Activated CD8-positive, alpha-beta T cell treated with anti-CD3 and anti-CD28 coated beads, Interleukin-2, amount 10 ng/mL, durations not matched to agents 7 days and 5 days (primary cell): ENCODE measurements around the gene NEDD8. TPM values are rescaled to one million over a fixed set of nuclear protein-coding genes. Genes with fewer than 3 reads are reported as not detected.
A peak's percentile ranks its signal among the peaks of the same experiment; 100 is the strongest.

Experiments used
- ATAC-seq: fragments of 150-1000 bp; cut with Tn5 transposase; one replicate; pipeline ENCODE4 v1.10.0; 2021; ENCODE audit warnings: moderate library complexity
- CTCF ChIA-PET: fragments of 350-600 bp; sonication (Branson Sonifier 250); formaldehyde crosslinking; loops from one replicate; lab custom pipeline; 2021; ENCODE audit warnings: antibody characterized with exemption; lab: Charles Lee
- POLR2A ChIA-PET: fragments of 350-600 bp; sonication (Branson Sonifier 250); formaldehyde crosslinking; loops from one replicate; lab custom pipeline; 2021; ENCODE audit warnings: antibody characterized with exemption; lab: Charles Lee
- DNase-seq: peaks from one replicate; pipeline ENCODE4 v3.0.0-alpha.2; 2020
- H3K27ac Mint-ChIP-seq: one replicate; pipeline ENCODE4 v1.8.0; 2021; ENCODE audit warnings: mild to moderate bottlenecking, mixed read lengths
- H3K27me3 Mint-ChIP-seq: one replicate; pipeline ENCODE4 v1.8.0; 2021; ENCODE audit warnings: low read depth, mixed read lengths
- H3K36me3 Mint-ChIP-seq: one replicate; pipeline ENCODE4 v1.8.0; 2021; ENCODE audit warnings: low read depth, mixed read lengths
- H3K4me1 Mint-ChIP-seq: one replicate; pipeline ENCODE4 v1.8.0; 2021; ENCODE audit warnings: low read depth, mixed read lengths
- H3K4me3 Mint-ChIP-seq: one replicate; pipeline ENCODE4 v1.8.0; 2021; ENCODE audit warnings: mild to moderate bottlenecking, mixed read lengths
- H3K9me3 Mint-ChIP-seq: one replicate; pipeline ENCODE4 v1.8.0; 2022; ENCODE audit warnings: mixed read lengths; ENCODE audit not compliant: insufficient read depth
- total RNA-seq, 2 experiments: library from RNA; stranded (reverse); gene quantifications; one replicate each; pipeline ENCODE4 v1.2.3, GENCODE V29; 2021

Gene NEDD8
- total RNA-seq, 2 experiments from 2014 or later = 214 to 222 TPM

DNA sequence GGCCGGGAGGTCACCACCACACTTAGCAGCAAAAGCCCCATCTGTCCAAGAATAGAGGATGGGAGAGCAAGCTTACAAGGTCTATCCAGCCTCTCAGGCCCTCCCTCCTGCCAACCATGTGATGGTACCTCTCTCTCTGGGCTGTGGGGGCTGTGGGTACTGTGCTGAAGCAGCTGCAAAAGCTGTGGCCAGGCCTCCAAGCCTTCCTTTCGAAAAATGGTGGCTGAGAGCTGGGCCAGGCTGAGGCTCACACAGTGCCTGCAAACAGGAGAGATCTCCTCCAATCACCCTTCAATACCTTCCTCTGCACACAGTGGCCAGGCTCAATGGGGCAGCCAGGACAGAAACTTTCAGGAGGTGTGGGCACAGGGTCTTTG, 44.6 kb downstream of the NEDD8 start:
- Mint-ChIP-seq H3K9me3 (no peaks in the 10 kb centered on the region), H3K4me1 (peaks cover 42% of the 10 kb centered on the region), H3K36me3 (peaks cover 43% of the 10 kb centered on the region), H3K27me3 (no peaks in the 10 kb centered on the region), H3K4me3 (peak overlapping the region; percentile 92), H3K27ac (peak overlapping the region; percentile 87)
- no peak for ATAC-seq
- ChIA-PET POLR2A (interaction anchor here (0.9 to 4.9 kb wide), 8 partner anchors 8 to 52 kb away, joined by 3 to 85 read pairs (median 14); partner anchors contain the start of genes CHMP4A, IRF9, MDP1 and PSME1), CTCF (interaction anchor here (0.9 to 2.8 kb wide), 6 partner anchors 9 to 130 kb away, joined by 3 to 9 read pairs (median 3); partner anchors contain the start of genes IRF9 and TINF2)
- DNase-seq = no peak

- H3K27me3 Mint-ChIP-seq = no peaks in the 10 kb centered on the region
- ATAC-seq = no peak
- ChIA-PET POLR2A (interaction anchor here (0.9 to 4.9 kb wide), 7 partner anchors 8 to 40 kb away, joined by 3 to 85 read pairs (median 14); partner anchors contain the start of genes CHMP4A, IRF9, MDP1 and PSME2), CTCF (interaction anchor here (0.9 to 2.8 kb wide), 5 partner anchors 11 to 130 kb away, joined by 3 to 9 read pairs (median 3); partner anchors contain the start of genes IRF9 and MDP1)
- H3K9me3 Mint-ChIP-seq = no peaks in the 10 kb centered on the region
- H3K27ac Mint-ChIP-seq = peak overlapping the region; percentile 68
- H3K4me3 Mint-ChIP-seq = peak overlapping the region; percentile 92
- no peak for DNase-seq
- peaks cover 37% of the 10 kb centered on the region for H3K4me1 Mint-ChIP-seq
- peaks cover 41% of the 10 kb centered on the region for H3K36me3 Mint-ChIP-seq
Measured at GRCh38 chr14:24186831-24187538, 45.2 kb downstream of the NEDD8 start.

DNA sequence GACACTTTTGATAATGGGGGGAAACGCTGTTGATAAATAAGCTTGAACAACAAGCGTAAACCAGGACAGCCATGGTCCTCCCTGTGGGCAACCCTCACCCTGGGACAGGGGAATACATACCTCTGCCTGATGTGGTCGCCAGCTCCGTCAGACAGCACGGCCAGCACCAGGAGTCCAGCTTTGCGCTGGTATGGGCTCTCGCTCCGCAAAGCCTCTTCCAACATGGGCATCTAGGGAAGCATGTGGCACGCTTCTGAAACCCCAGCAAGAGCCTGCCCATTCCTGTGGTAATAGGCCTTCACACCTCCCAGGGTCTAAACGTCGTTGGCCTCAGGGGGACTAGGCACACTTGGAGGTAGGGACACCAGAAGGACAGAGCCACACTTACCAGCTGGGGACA, 46.4 kb downstream of the NEDD8 start:
- no peaks in the 10 kb centered on the region for H3K27me3 Mint-ChIP-seq
- ATAC-seq = no peak
- ChIA-PET POLR2A (interaction anchor here (0.6 to 4.9 kb wide), 4 partner anchors 10 to 23 kb away, joined by 3 to 85 read pairs (median 20); partner anchors contain the start of genes IRF9, REC8 and TM9SF1), CTCF (interaction anchor here (0.7 to 2.8 kb wide), 2 partner anchors 23 to 25 kb away, joined by 3 to 9 read pairs; partner anchors contain the start of gene IRF9)
- DNase-seq = no peak
- no peaks in the 10 kb centered on the region for H3K9me3 Mint-ChIP-seq
- H3K27ac Mint-ChIP-seq = no peak overlapping the region
- H3K36me3 Mint-ChIP-seq = peaks cover 39% of the 10 kb centered on the region
- no peak overlapping the region for H3K4me3 Mint-ChIP-seq
- H3K4me1 Mint-ChIP-seq = peaks cover 33% of the 10 kb centered on the region

GRCh38 chr14:24185026-24185425, 47.1 kb downstream of the NEDD8 start:
- ATAC-seq (no peak), DNase-seq (no peak)
- Mint-ChIP-seq H3K4me1 (peaks cover 28% of the 10 kb centered on the region), H3K36me3 (peaks cover 38% of the 10 kb centered on the region), H3K27me3 (no peaks in the 10 kb centered on the region), H3K27ac (peak overlapping the region; percentile 15), H3K4me3 (no peak overlapping the region), H3K9me3 (no peaks in the 10 kb centered on the region)
- POLR2A ChIA-PET = interaction anchor here (3.4 to 4.9 kb wide), 3 partner anchors 10 to 22 kb away, joined by 14 to 85 read pairs (median 25); partner anchors contain the start of genes IRF9, REC8 and TM9SF1
- CTCF ChIA-PET = interaction anchor here (0.7 to 2.8 kb wide), 2 partner anchors 23 to 24 kb away, joined by 3 to 9 read pairs; partner anchors contain the start of gene IRF9

GRCh38 chr14:24184104-24184970, 47.8 kb downstream of the NEDD8 start:
- CTCF ChIA-PET = no interaction called here
- H3K27ac Mint-ChIP-seq = no peak overlapping the region
- no peaks in the 10 kb centered on the region for H3K9me3 Mint-ChIP-seq
- POLR2A ChIA-PET = interaction anchor here (2.6 to 4.9 kb wide), 3 partner anchors 11 to 23 kb away, joined by 14 to 85 read pairs (median 15); partner anchors contain the start of genes IRF9 and TM9SF1
- ATAC-seq (no peak), DNase-seq (no peak)
- H3K27me3 Mint-ChIP-seq = no peaks in the 10 kb centered on the region
- peaks cover 24% of the 10 kb centered on the region for H3K4me1 Mint-ChIP-seq
- H3K4me3 Mint-ChIP-seq = no peak overlapping the region
- peaks cover 40% of the 10 kb centered on the region for H3K36me3 Mint-ChIP-seq

DNA sequence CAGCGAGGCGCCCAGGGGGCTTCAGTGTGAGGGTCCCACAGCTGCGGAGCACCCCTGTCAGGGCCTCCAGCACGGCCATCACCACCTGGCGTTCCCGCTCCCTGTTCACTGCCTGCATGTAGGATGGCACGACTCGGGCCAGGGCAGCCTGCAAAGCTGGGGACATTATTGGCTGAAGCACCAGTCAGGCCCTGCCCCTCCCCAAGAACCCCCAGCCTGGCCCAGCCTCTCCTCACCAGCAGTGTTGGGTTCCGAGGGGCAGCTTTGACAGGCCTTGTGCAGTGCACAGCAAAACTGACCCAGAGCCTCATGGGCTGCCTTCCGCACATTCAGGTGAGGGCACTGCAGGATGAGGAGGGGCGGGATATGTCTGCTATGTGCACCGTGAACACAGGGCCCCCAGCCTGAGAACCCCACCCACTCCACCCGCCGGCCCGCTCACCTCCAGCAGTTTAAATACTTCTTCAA, 49.1 kb downstream of the NEDD8 start:
- Mint-ChIP-seq H3K4me3 (no peak overlapping the region), H3K4me1 (peaks cover 13% of the 10 kb centered on the region), H3K36me3 (peaks cover 50% of the 10 kb centered on the region), H3K27ac (no peak overlapping the region), H3K27me3 (no peaks in the 10 kb centered on the region), H3K9me3 (no peaks in the 10 kb centered on the region)
- ATAC-seq (no peak), DNase-seq (no peak)
- CTCF ChIA-PET = no interaction called here
- POLR2A ChIA-PET = interaction anchor here (1.2 to 2.6 kb wide), 4 partner anchors 10 to 21 kb away, joined by 4 to 15 read pairs (median 4); partner anchors contain the start of genes IRF9 and REC8

DNA sequence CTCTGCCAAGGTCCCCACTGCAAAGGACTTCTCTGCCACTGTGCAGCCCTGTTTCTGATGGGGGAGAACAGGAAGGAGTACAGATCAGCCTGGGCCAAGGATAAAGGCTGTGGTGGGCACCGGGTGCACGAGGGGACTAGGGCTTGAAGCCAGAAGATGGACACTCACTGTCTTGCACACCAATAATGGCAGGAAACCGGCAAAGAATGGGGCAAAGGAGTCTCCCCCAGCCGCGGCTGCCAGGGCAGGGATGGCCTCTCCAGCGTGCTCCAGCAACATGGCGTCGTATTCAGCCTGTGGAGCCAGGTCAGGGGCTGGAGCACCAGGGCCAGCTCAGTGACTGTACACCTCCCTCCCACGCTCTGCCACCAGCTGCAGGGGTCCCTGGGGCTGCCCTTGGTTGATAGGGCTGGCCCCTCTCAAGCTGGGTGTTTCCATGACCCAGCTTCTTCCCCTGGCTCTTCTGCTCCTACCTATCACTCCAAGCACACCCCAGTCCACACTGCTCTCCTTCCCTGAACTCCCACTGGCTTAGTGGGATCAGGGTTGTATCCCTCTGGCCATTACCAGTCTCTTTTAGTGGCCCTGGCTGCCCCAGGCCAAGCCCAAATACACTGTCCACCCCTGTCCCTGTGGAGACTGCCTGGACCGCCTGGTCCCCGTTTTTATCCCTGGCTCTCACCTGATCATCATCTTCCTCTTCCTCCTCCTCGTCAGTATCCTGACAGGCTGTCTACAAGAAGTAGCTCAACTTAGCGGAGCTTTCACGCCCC, 49.9 kb downstream of the NEDD8 start:
- ChIA-PET POLR2A (interaction anchor here (0.6 to 2.6 kb wide), 6 partner anchors 9 to 31 kb away, joined by 3 to 15 read pairs (median 4); partner anchors contain the start of genes CHMP4A, IRF9 and REC8), CTCF (no interaction called here)
- no peak overlapping the region for H3K4me3 Mint-ChIP-seq
- peaks cover 7% of the 10 kb centered on the region for H3K4me1 Mint-ChIP-seq
- H3K27ac Mint-ChIP-seq = peak overlapping the region; percentile 50
- no peaks in the 10 kb centered on the region for H3K27me3 Mint-ChIP-seq
- DNase-seq (no peak), ATAC-seq (no peak)
- peaks cover 50% of the 10 kb centered on the region for H3K36me3 Mint-ChIP-seq
- no peaks in the 10 kb centered on the region for H3K9me3 Mint-ChIP-seq

DNA sequence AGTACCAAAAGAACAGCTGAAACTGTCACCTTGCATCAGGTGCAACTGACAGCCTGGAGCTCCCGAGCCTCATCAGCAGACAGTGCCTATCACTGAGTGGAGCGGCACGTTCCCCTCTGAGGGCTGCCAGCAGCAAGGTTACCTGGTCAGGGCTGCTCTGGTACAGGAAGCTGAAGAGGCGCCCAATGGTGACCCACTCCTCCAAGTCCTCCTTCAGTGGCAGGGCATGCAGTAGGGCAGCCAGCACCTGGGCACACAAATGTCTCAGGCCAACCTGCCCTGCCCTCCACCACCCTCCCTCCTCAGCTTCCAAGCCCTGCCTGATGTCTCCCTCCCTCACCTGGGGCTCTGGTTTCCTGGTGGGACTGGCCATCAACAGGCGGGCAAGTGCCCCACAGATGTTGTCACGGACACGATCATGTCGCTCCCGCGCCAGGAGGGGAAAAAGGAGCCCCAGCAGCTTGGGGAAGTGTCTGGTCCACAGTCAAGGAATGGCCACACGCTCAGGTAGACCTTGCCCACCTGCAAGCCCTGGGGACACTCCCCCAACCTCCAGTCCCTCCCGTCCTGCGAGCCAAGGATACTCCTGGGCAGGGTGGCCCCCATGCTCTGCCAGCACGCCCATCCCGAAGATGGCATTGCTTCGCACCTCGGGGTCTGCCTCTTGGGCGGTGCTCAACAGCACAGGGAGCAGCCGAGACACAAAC, 50.6 kb downstream of the NEDD8 start:
- POLR2A ChIA-PET = interaction anchor here (1.3 to 5.1 kb wide), 5 partner anchors 8 to 20 kb away, joined by 4 to 37 read pairs (median 12); partner anchors contain the start of genes IRF9 and TM9SF1

DNA sequence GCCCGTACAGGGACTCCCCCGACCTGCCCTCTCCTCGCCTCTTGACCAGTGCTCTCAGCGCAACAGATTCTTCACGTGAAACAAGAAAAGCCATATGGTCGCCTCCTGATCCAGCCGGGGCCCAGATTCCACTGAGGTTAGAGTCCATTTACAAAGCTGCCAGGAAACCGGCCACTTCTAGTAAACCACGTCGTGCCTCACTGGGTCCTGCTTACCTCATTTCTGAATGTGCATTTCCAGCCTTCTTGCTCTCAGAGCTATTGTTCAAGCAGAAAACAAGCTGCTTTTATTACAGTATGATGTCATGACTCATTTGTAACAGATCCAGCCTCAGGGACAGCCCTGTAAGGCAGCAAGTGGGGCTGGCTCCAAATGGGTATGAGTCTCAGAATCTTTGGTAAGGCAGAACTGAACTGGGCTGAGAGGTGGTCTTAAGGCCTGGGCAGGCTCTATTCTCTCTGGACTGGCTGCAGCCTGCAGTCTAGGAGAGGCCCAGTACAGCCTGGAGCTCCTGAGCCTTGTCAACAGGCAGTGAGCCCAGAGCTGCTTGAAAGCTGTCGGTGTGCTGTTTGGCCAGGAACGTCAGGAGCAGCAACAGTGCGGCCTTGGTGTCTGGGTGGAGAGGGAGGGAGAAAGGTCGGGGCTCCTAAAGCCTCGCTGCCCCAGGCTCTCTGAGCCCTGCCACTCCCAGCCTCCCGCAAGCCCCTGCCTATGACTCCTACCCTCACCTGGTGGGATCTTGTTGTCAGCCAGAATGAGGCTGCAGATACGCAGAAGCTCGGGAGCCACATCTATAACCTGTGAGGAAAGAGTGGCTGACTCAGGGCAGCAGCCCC, 52.0 kb downstream of the NEDD8 start:
- no peak overlapping the region for H3K27ac Mint-ChIP-seq
- ChIA-PET CTCF (interaction anchor here (1.0 to 1.5 kb wide), 2 partner anchors 19 to 39 kb away, joined by 3 to 4 read pairs; partner anchors contain the start of genes EMC9 and IRF9), POLR2A (interaction anchor here (0.7 to 5.1 kb wide), 8 partner anchors 9 to 19 kb away, joined by 3 to 37 read pairs (median 4); partner anchors contain the start of genes IPO4, IRF9 and TM9SF1)
- H3K4me1 Mint-ChIP-seq = peaks cover under 1% of the 10 kb centered on the region
- peaks cover 52% of the 10 kb centered on the region for H3K36me3 Mint-ChIP-seq
- no peaks in the 10 kb centered on the region for H3K9me3 Mint-ChIP-seq
- no peak overlapping the region for H3K4me3 Mint-ChIP-seq
- no peak for DNase-seq
- H3K27me3 Mint-ChIP-seq = no peaks in the 10 kb centered on the region
- ATAC-seq = no peak

More for the DNA sequence above, 50.6 kb downstream of the NEDD8 start:
- no peaks in the 10 kb centered on the region for H3K27me3 Mint-ChIP-seq
- no peaks in the 10 kb centered on the region for H3K9me3 Mint-ChIP-seq
- ATAC-seq (no peak), DNase-seq (no peak)
- H3K27ac Mint-ChIP-seq = peak overlapping the region; percentile 50
- H3K36me3 Mint-ChIP-seq = peaks cover 50% of the 10 kb centered on the region
- H3K4me1 Mint-ChIP-seq = peaks cover 2% of the 10 kb centered on the region
- CTCF ChIA-PET = interaction anchor here (1.0 to 1.5 kb wide), 2 partner anchors 21 to 40 kb away, joined by 3 to 4 read pairs; partner anchors contain the start of genes EMC9 and IRF9
- no peak overlapping the region for H3K4me3 Mint-ChIP-seq
